HG02884 (cell line): ENCODE data around the gene CCDC27.

ENCODE experiments used
- ATAC-seq: cut with Tn5 transposase; IDR thresholded peaks from one replicate; pipeline ENCODE4 v1.9.1; 2021; ENCODE audit warnings: mild to moderate bottlenecking, moderate library complexity; ENCODE audit not compliant: unreplicated experiment

The CCDC27 gene

DNA sequence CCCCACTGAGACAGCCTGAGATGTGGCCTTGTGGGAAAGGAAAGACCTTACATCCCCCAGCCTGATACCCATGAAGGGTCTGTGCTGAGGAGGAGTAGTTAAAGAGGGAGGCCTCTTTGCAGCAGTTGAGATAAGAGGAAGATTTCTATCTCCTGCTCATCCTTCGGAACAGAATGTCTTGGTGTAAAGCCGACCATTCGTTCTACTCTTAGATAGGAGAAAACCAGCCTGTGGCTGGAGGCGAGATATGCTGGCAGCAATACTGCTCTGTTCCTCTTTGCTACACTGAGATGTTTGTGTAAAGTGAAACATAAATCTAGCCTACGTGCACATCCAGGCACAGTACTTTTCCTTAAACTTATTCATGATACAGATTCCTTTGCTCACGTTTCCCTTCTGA, 1.5 kb upstream of the CCDC27 start:
- ATAC-seq, result no peak

DNA sequence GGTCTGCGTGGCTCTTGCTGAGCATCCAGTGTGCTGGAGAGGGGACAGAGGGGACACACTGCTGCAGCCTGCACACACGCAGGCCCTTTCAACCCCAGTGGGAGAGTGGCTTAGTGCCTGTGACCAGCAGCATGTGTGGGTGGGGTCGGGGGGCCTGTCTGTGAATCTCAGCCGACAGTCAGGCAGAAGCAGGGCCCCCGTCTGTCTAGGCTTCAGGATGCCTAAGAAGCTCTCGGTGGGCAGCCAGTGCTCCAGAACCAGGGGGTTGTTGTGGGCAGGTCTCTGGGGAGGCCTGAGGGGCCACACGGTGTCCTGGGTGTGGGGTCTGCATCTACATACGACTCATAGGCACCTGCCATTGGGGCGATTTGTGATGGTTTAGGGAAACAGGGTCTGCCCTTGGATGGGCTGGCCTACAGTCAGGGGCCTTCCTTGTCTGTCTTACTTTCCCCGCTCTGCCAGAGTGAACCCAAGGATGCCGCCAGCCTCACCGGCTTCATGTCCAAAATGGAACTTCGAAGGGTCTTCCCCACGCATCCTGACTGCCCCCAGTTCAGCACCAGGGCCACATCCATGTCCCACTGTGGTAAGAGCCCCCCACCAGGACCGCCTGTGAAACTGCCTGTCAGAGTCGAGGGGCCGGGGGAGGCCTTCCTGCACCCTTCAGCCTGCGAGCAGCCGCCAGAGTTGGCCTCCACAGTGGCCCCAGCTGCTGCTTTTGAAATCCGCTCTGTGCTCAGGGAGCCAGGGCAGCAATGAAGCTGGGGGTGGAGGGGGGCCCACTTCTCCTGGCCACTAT, 1.6 kb downstream of the CCDC27 start:
- no peak for ATAC-seq

- ATAC-seq, result no peak
Measured at GRCh38 chr1:3756394-3756793, 4.1 kb downstream of the CCDC27 start.

DNA sequence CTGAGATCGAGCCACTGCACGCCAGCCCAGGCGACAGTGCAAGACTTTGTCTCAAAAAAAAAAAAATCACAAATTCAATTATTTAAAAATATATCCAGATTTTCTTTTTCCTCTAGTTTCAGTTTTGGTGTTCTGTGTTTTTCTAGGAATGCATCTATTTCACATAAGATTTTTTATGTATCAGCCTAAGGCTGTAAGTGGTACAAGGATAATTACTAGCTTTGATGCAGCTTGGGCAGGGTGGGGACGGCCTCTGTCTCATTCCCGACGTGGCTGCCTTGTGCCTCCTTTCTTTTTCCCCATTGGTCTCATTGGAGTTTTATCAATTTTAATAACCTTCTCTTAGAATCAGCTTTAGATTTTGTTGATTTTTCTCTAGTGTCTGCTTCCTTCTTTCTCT, 6.9 kb downstream of the CCDC27 start:
- ATAC-seq, result no peak

- no peak for ATAC-seq
Measured at GRCh38 chr1:3759796-3760195, 7.5 kb downstream of the CCDC27 start.

GRCh38 chr1:3761296-3762010, 9.2 kb downstream of the CCDC27 start:
- ATAC-seq, result no peak

- no peak for ATAC-seq
Measured at GRCh38 chr1:3762151-3762872, 10.1 kb downstream of the CCDC27 start.

DNA sequence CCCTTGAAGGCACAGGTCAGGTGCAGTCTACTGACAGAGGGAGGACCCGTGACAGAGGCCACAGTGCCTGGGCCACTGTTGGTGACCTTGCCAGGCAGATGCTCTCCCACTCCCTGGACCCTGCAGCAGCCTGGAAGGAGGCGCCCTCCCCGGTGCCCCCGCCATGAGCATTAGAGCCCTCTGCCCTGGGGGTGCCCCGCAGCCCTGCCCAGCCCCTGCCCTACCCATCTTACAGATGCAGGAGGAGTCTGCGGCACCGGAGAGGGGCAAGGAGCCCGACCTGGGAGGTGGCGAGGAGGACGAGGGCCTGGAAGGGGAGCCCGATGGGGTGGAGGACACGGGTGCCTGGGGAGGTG, 10.6 kb downstream of the CCDC27 start:
- ATAC-seq, result no peak

- ATAC-seq, result no peak
Measured at GRCh38 chr1:3763351-3764125, 11.3 kb downstream of the CCDC27 start.

DNA sequence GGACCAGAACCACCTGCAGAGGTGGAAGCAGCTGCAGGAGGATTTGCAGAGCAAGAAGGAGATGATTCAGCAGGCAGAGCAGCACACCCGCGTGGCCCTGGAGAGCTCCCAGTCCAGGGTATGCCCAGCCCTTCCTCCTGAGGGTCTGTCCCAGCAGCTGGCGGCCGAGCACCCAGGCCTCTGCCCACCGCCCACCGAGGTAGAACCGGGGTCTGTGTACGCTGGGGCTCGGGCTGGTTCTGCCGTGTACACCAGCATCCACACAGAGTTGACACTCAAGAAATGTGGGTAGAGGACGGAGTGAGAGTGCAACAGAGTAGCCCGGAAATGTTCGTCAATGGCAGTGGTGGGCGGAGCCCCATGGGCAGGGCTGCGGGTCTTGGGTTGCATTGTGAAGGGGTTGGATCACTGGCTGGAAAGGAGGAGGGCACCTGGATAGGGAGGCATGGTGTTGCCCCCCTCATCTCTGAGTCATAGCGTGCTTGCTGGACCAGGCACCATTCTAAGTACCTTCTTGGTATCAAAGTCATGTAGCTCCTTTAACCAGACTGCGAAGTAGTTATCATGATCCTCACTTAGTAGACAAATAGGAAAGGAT, 15.2 kb downstream of the CCDC27 start:
- no peak for ATAC-seq

- ATAC-seq, result no peak
Measured at GRCh38 chr1:3768811-3769390, 16.7 kb downstream of the CCDC27 start.

DNA sequence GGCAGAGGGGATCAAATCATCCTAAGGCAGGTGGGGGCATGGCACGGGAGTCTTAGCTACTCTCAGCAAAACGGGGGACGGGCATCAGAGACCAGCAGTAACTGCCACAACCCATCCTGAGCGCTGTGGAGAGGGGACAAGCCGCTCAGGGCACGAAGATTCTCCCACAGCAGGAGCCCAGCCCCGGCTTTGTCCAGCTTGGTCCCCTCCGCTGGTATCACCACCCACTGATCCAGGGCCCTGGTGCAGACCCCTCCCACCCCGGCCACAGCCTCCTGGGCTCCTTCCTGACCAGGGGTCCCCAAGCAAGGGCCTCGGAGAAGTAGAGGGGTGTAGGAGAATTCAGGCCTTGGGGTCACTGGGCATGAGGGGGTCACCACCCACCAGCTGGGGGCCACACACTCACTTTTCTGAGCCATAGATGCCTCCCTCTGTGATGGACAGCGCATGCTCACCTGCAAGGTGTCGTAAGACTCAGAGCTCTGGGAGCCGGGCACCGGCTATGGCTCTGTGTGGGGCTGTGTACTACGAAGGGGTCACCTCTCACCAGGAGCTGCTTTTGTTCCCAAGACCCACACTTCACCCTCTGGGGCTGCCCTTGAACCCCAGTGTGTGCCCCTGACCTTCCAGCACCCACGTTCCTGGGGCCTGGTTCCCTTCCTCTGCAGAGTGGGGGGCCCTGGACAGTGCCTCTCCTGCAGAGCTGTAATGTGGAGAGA, 18.0 kb downstream of the CCDC27 start:
- ATAC-seq, result no peak

- ATAC-seq, result no peak
Measured at GRCh38 chr1:3771108-3772026, 19.1 kb downstream of the CCDC27 start.

- peak; percentile 59 for ATAC-seq
Measured at GRCh38 chr1:3772027-3772714, 19.9 kb downstream of the CCDC27 start.

DNA sequence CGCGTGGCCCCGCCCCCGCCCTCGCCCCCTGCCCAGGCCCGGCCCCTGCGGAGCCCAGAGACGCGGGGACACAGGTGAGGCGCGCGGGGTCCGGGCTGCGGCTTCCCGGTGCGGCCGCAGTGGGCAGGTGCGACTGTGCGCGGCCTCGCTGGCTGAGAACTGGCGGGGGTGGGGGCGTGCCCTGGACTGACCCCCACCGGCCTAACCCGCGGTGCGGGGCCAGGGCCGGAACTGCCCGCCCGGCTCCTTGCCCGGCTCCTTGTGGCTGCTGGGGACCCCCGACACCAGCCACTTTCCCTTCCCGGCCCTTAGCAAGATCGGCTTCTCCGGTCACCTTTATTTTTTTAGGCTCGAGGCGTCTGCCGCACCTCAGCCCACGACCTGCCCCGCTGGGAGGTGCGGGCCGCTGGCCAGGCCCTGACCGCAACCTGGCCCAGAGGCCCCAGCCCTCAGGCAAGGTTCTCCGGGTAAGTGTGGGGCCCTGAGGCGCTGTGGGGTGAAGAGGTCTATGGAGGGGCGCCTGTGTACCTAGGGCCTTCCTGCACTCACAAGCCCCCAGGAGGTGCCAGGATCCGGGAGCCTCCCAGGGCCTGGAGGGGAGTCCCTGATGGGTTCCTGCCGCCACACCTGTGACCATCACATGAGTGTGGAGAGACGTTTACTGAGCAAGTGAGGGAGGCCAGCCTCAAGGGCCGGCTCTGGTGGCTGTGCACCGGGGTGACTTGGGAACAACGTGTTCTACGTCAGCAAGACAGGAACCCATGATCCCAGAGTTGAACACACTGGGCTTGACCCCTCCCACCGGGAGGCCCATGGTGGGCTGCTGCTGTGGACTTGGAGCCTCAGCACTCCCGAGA, 20.7 kb downstream of the CCDC27 start, which contains the start of gene SMIM1:
TSS of gene SMIM1 (plus strand) at position 35 of the 857 bp plus-strand sequence. CDS start 2,625 bp downstream, outside the sequence.
- no peak for ATAC-seq

- ATAC-seq, result no peak
Measured at GRCh38 chr1:3773572-3774275, 21.5 kb downstream of the CCDC27 start.
